Measurements from ENCODE around the gene LTO1.

Gene LTO1

DNA sequence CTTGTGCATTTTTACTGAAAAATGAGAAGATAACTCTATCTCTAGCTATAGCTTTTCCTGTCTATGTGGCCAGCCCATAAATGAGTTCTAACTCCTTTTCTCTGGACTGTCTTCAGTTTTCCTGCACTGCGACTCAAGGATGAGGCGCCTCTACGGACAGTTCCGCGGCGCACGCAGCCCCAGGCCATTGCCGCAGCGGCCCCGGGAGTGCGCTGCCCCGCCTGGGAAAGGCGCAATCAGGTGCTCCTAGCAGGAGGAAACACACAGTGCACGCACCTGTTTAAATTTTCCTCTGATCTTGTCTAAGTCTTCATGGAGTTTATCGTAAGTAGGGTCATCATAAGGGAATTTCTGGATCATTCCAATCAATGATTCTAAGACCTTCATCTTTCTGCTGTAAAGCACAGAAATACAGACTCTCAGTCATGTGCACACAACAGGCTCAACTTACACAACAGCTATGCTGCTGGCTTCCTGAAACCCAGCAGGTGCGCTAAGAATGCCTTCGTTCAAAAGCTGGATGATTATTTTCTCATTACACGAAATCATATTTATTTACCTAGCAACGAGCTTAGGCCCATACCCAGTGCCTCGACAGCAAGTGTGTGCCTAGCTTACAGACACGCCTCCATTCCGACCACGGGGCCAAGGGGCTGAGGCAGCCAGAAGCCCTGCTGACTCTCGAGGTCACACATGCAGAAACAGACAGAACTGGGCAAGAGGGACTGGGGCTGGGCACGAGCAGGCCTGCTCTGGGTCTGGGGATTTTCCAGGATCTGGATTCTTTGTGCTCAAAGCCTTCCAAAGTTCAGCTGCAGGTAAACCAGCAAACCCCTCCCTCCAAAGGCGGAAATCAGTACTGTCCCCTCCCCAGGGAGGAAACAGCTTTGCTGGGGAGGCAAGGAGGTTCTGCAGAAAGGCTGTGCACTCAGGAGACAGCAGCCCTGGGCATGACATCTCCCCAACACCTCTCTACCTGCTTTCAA, 7.2 kb downstream of the LTO1 start:
- H3K36me3 ChIP-seq (ENCODE audit: insufficient read depth, low read length) = no peaks in the 10 kb centered on the region; the same call in 1 of the 2 replicates
- H3F3A ChIP-seq (ENCODE audit: low read depth) = no peaks in the 10 kb centered on the region
- no peak overlapping the region for H3K4me2 ChIP-seq (ENCODE audit: low read depth, low read length, poor library complexity, severe bottlenecking)
- peaks cover 3% of the 10 kb centered on the region; the same call in 1 of the 2 replicates for H3K79me2 ChIP-seq (ENCODE audit: insufficient read depth, low read length)
- H3K9me2 ChIP-seq (replicated peaks; ENCODE audit: low read depth, low read length) = no peaks in the 10 kb centered on the region
- no peak overlapping the region for H3K4me3 ChIP-seq (ENCODE audit: low read length, poor library complexity, severe bottlenecking)
- H3K9me3 ChIP-seq (ENCODE audit: insufficient read depth, low read depth, low read length) = no peaks in the 10 kb centered on the region
- no peaks in the 10 kb centered on the region for H3K27me3 ChIP-seq (ENCODE audit: insufficient read depth, low read length, poor library complexity, severe bottlenecking)
- no peak overlapping the region for H3K9ac ChIP-seq (ENCODE audit: low read depth, low read length, poor library complexity, severe bottlenecking)
- peaks cover under 1% of the 10 kb centered on the region for H4K20me1 ChIP-seq (ENCODE audit: insufficient read depth, low read length, poor library complexity, severe bottlenecking)
- H2AFZ ChIP-seq (ENCODE audit: low read length) = no peak overlapping the region
- H3K4me1 ChIP-seq (ENCODE audit: insufficient read depth, low read length, poor library complexity, severe bottlenecking) = peaks cover 1% of the 10 kb centered on the region
- TF ChIP-seq, protein P1, sequence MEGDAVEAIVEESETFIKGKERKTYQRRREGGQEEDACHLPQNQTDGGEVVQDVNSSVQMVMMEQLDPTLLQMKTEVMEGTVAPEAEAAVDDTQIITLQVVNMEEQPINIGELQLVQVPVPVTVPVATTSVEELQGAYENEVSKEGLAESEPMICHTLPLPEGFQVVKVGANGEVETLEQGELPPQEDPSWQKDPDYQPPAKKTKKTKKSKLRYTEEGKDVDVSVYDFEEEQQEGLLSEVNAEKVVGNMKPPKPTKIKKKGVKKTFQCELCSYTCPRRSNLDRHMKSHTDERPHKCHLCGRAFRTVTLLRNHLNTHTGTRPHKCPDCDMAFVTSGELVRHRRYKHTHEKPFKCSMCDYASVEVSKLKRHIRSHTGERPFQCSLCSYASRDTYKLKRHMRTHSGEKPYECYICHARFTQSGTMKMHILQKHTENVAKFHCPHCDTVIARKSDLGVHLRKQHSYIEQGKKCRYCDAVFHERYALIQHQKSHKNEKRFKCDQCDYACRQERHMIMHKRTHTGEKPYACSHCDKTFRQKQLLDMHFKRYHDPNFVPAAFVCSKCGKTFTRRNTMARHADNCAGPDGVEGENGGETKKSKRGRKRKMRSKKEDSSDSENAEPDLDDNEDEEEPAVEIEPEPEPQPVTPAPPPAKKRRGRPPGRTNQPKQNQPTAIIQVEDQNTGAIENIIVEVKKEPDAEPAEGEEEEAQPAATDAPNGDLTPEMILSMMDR (conservative IDR thresholded peaks at IDR 0.05; ENCODE audit: low read length) = no peak
- TF ChIP-seq EZH2phosphoT487 (IDR thresholded peaks at IDR 0.05; ENCODE audit: borderline replicate concordance) = no peak

DNA sequence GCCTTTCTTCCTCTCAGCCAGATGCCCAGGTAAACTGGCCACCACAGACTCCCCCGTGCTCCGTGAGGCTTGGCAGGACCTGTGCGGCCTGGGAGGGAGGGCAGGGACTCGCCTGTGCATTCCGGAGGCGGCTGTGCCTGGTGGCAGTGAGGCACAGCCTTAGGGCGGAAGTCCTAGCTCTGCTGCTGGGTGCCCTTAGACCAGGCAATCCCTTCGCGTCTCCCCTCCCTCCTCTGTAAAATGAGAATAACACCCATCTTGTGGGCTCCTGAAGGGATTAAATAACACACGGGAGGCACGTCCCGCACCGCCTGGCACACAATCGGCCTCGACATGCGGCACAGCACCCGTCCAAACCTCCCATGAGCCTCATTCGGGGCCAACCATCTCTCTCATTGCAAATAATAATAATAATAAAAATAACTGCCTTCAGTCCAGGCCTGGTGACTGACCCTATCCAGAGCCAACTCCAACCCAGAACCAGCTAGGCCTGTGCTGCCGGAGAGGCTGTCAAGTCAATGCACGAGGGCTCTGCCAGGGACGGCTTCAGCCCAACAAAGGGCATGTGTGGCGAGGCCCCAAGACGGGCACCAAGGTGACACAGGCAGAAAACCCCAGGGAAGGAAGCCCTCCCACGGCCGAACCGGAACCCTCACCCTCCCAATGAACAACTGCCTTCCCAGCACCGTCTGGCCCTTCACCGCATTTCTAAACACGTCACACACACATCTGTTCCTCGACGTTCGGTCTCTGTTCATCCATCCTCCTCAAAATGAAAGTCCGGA, 8.2 kb downstream of the LTO1 start:
- Histone ChIP-seq H3K36me3 (ENCODE audit: insufficient read depth, low read length) (no peaks in the 10 kb centered on the region; the same call in 1 of the 2 replicates), H3K27me3 (ENCODE audit: insufficient read depth, low read length, poor library complexity, severe bottlenecking) (no peaks in the 10 kb centered on the region), H3F3A (ENCODE audit: low read depth) (no peaks in the 10 kb centered on the region), H3K79me2 (ENCODE audit: insufficient read depth, low read length) (no peaks in the 10 kb centered on the region), H2AFZ (ENCODE audit: low read length) (no peak overlapping the region), H3K4me2 (ENCODE audit: low read depth, low read length, poor library complexity, severe bottlenecking) (no peak overlapping the region), H3K4me3 (ENCODE audit: low read length, poor library complexity, severe bottlenecking) (no peak overlapping the region), H3K9me2 (replicated peaks; ENCODE audit: low read depth, low read length) (no peaks in the 10 kb centered on the region), H4K20me1 (ENCODE audit: insufficient read depth, low read length, poor library complexity, severe bottlenecking) (no peaks in the 10 kb centered on the region), H3K9ac (ENCODE audit: low read depth, low read length, poor library complexity, severe bottlenecking) (no peak overlapping the region), H3K9me3 (ENCODE audit: insufficient read depth, low read depth, low read length) (no peaks in the 10 kb centered on the region), H3K4me1 (ENCODE audit: insufficient read depth, low read length, poor library complexity, severe bottlenecking) (no peaks in the 10 kb centered on the region)
- TF ChIP-seq EZH2phosphoT487 (IDR thresholded peaks at IDR 0.05; ENCODE audit: borderline replicate concordance) = no peak
- TF ChIP-seq, protein P1 (conservative IDR thresholded peaks at IDR 0.05; ENCODE audit: low read length) = no peak

DNA sequence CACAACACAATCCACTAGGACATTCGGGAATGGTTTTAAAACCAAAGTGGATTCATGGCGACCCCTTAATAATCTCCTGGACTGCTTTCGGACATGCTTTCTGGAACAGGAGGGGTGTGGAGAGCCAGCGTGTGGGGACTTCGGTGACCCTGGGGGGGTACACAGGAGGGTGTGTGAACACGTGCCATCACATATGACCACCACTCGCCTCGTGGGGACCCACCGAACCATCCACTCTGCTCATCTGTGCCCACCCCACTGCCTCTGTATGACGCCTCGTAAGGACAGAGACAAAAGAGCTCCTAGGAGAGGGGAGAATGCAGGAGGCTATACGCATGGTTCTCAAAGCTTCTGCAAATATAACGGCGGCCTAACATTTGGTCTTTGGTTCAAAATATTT, 8.9 kb downstream of the LTO1 start:
- Histone ChIP-seq H3K36me3 (ENCODE audit: insufficient read depth, low read length) (no peaks in the 10 kb centered on the region; the same call in 1 of the 2 replicates), H3F3A (ENCODE audit: low read depth) (no peaks in the 10 kb centered on the region), H3K4me2 (ENCODE audit: low read depth, low read length, poor library complexity, severe bottlenecking) (no peak overlapping the region), H3K4me3 (ENCODE audit: low read length, poor library complexity, severe bottlenecking) (no peak overlapping the region), H3K9ac (ENCODE audit: low read depth, low read length, poor library complexity, severe bottlenecking) (no peak overlapping the region), H3K4me1 (ENCODE audit: insufficient read depth, low read length, poor library complexity, severe bottlenecking) (no peaks in the 10 kb centered on the region), H3K79me2 (ENCODE audit: insufficient read depth, low read length) (no peaks in the 10 kb centered on the region), H4K20me1 (ENCODE audit: insufficient read depth, low read length, poor library complexity, severe bottlenecking) (no peaks in the 10 kb centered on the region), H3K27me3 (ENCODE audit: insufficient read depth, low read length, poor library complexity, severe bottlenecking) (no peaks in the 10 kb centered on the region), H3K9me3 (ENCODE audit: insufficient read depth, low read depth, low read length) (no peaks in the 10 kb centered on the region), H2AFZ (ENCODE audit: low read length) (no peak overlapping the region), H3K9me2 (replicated peaks; ENCODE audit: low read depth, low read length) (no peaks in the 10 kb centered on the region)
- no peak for TF ChIP-seq EZH2phosphoT487 (IDR thresholded peaks at IDR 0.05; ENCODE audit: borderline replicate concordance)
- TF ChIP-seq, protein P1 (conservative IDR thresholded peaks at IDR 0.05; ENCODE audit: low read length) = no peak
